Measurements from ENCODE around the gene HNRNPLL. TPM values are rescaled to one million over a fixed set of nuclear protein-coding genes. Genes with fewer than 3 reads are reported as not detected.

HNRNPLL gene
- total and polyA plus RNA-seq, 2 of the 13 experiments (the other 11 are each of a cell fraction or from before 2014, with no cell fraction given) = 49.4 to 103 TPM

- TF ChIP-seq, protein P1, sequence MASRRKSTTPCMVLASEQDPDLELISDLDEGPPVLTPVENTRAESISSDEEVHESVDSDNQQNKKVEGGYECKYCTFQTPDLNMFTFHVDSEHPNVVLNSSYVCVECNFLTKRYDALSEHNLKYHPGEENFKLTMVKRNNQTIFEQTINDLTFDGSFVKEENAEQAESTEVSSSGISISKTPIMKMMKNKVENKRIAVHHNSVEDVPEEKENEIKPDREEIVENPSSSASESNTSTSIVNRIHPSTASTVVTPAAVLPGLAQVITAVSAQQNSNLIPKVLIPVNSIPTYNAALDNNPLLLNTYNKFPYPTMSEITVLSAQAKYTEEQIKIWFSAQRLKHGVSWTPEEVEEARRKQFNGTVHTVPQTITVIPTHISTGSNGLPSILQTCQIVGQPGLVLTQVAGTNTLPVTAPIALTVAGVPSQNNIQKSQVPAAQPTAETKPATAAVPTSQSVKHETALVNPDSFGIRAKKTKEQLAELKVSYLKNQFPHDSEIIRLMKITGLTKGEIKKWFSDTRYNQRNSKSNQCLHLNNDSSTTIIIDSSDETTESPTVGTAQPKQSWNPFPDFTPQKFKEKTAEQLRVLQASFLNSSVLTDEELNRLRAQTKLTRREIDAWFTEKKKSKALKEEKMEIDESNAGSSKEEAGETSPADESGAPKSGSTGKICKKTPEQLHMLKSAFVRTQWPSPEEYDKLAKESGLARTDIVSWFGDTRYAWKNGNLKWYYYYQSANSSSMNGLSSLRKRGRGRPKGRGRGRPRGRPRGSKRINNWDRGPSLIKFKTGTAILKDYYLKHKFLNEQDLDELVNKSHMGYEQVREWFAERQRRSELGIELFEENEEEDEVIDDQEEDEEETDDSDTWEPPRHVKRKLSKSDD (CRISPR knock-in tag; IDR thresholded peaks at IDR 0.05; ENCODE audit: low read depth) = peak; percentile 94
- TF ChIP-seq, protein P2, sequence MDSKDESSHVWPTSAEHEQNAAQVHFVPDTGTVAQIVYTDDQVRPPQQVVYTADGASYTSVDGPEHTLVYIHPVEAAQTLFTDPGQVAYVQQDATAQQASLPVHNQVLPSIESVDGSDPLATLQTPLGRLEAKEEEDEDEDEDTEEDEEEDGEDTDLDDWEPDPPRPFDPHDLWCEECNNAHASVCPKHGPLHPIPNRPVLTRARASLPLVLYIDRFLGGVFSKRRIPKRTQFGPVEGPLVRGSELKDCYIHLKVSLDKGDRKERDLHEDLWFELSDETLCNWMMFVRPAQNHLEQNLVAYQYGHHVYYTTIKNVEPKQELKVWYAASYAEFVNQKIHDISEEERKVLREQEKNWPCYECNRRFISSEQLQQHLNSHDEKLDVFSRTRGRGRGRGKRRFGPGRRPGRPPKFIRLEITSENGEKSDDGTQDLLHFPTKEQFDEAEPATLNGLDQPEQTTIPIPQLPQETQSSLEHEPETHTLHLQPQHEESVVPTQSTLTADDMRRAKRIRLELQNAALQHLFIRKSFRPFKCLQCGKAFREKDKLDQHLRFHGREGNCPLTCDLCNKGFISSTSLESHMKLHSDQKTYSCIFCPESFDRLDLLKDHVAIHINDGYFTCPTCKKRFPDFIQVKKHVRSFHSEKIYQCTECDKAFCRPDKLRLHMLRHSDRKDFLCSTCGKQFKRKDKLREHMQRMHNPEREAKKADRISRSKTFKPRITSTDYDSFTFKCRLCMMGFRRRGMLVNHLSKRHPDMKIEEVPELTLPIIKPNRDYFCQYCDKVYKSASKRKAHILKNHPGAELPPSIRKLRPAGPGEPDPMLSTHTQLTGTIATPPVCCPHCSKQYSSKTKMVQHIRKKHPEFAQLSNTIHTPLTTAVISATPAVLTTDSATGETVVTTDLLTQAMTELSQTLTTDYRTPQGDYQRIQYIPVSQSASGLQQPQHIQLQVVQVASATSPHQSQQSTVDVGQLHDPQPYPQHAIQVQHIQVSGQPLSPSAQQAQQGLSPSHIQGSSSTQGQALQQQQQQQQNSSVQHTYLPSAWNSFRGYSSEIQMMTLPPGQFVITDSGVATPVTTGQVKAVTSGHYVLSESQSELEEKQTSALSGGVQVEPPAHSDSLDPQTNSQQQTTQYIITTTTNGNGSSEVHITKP (CRISPR knock-in tag; IDR thresholded peaks at IDR 0.05; ENCODE audit: low read depth) = peak; percentile 62; the same call in 1 of the 2 replicates
- TF ChIP-seq ZNF564 (CRISPR knock-in tag; IDR thresholded peaks at IDR 0.05) (peak; percentile 80; the same call in 1 of the 2 replicates), ZSCAN12 (CRISPR knock-in tag; IDR thresholded peaks at IDR 0.05) (no peak), IKZF1 (IDR thresholded peaks at IDR 0.05) (no peak), FOSL1 (CRISPR knock-in tag; IDR thresholded peaks at IDR 0.05; ENCODE audit: borderline replicate concordance) (no peak), NR2F6 (IDR thresholded peaks at IDR 0.05) (no peak), NR2F6 (CRISPR knock-in tag; IDR thresholded peaks at IDR 0.05) (peak; percentile 56; the same call in 1 of the 2 replicates), NR3C1 (CRISPR knock-in tag; IDR thresholded peaks at IDR 0.05) (no peak), THAP11 (CRISPR knock-in tag; IDR thresholded peaks at IDR 0.05) (peak; percentile 75), ZNF766 (CRISPR knock-in tag; IDR thresholded peaks at IDR 0.05; ENCODE audit: borderline replicate concordance) (0 out of 2 replicates have a peak, but pooled peaks have one; percentile 17), ZNF274 (CRISPR knock-in tag; IDR thresholded peaks at IDR 0.05) (peak; percentile 90), STAT6 (CRISPR knock-in tag; IDR thresholded peaks at IDR 0.05; ENCODE audit: borderline replicate concordance) (no peak), SP5 (CRISPR knock-in tag; IDR thresholded peaks at IDR 0.05; ENCODE audit: borderline replicate concordance, low read depth) (peak; percentile 46; the same call in 1 of the 2 replicates), TGIF2 (CRISPR knock-in tag; IDR thresholded peaks at IDR 0.05) (no peak), ZNF557 (CRISPR knock-in tag; IDR thresholded peaks at IDR 0.05) (no peak), DDIT3 (CRISPR knock-in tag; IDR thresholded peaks at IDR 0.05) (no peak), ZNF382 (CRISPR knock-in tag; IDR thresholded peaks at IDR 0.05; ENCODE audit: borderline replicate concordance) (no peak), ZNF674 (CRISPR knock-in tag; IDR thresholded peaks at IDR 0.05; ENCODE audit: low read depth) (no peak), SRSF4 (IDR thresholded peaks at IDR 0.05; ENCODE audit: low read depth, low read length, poor library complexity, severe bottlenecking) (no peak), GFI1 (CRISPR knock-in tag; IDR thresholded peaks at IDR 0.05; ENCODE audit: borderline replicate concordance) (peak; percentile 88), ARNT (IDR thresholded peaks at IDR 0.05) (no peak)
Observed at GRCh38 chr2:38535744-38536506, 66.8 kb downstream of the HNRNPLL start (continued).
